Measurements from ENCODE around the gene ASCL2.

DNA sequence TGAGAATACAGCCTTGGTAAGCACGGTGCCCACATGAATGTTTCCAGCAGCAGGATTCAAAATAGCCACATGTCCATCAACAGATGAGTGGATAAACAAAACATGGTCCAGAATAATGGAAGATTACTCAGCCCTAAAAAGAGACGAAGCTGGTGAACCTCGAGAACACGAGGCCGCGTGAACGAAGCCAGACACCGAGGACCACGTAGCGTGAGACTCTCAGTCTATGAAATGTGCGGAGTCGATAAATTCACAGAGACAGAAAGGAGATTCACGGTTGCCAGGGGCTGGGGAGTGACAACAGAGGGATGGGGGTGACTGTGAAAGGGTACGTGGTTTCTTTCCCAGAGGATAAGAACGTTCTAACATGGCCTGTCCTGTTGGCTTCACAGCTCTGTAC, 2.9 kb upstream of the ASCL2 start:
- TF ChIP-seq, protein P1, sequence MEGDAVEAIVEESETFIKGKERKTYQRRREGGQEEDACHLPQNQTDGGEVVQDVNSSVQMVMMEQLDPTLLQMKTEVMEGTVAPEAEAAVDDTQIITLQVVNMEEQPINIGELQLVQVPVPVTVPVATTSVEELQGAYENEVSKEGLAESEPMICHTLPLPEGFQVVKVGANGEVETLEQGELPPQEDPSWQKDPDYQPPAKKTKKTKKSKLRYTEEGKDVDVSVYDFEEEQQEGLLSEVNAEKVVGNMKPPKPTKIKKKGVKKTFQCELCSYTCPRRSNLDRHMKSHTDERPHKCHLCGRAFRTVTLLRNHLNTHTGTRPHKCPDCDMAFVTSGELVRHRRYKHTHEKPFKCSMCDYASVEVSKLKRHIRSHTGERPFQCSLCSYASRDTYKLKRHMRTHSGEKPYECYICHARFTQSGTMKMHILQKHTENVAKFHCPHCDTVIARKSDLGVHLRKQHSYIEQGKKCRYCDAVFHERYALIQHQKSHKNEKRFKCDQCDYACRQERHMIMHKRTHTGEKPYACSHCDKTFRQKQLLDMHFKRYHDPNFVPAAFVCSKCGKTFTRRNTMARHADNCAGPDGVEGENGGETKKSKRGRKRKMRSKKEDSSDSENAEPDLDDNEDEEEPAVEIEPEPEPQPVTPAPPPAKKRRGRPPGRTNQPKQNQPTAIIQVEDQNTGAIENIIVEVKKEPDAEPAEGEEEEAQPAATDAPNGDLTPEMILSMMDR (IDR thresholded peaks at IDR 0.05) = no peak
- no peak for TF ChIP-seq POLR2A (IDR thresholded peaks at IDR 0.05)
